Heart left ventricle (tissue), 13 donors: Measurements from ENCODE around the gene TACC2.

ENCODE experiments used
- CTCF ChIP-seq, 12 donors: fragments of 200-600 bp; sonication (generic) in 4 of 12; IDR thresholded peaks; one replicate each; pipeline versions ENCODE4 v1.5.0 to v1.8.0; 2018 to 2022; ENCODE audit warnings: antibody characterized with exemption in 12 of 12, mild to moderate bottlenecking in 5 of 12
- POLR2A ChIP-seq, 2 donors: fragments of 450-650 bp; IDR thresholded peaks; one replicate each; pipeline ENCODE4 v1.6.1; 2017; ENCODE audit warnings: antibody characterized with exemption in 2 of 2, mild to moderate bottlenecking in 2 of 2, moderate library complexity in 2 of 2
- donor health status: ischemic (EF 13 %, LVEDD 7.1; RV severe dilation, severe dysfunction).
- donor health status: DM: no; HTN: yes; CAD: no.
- donor health status: DM: no; HTN: no; CAD: no.
- donor health status: ischemic (EF 25% LVEDD 6.9; RV normal size, moderate dysfunction).
- donor health status: ischemic (EF 25% LVEDD 5.7; RV mildly dilated, moderate dysfunction).
- donor health status: ischemic (EF 35%, LVEDD 5.7; RV mildly dilated, moderate dysfunction).
- donor health status: nonischemic (EF 11% LVEDD 7.7; RV severe dilation, severe dysfunction).
- donor health status: DM: yes; HTN: yes; CAD: no.
- donor health status: PGD.
- donor health status: ischemic (EF 29% LVEDD 5.4; RV normal size, mild dysfunction).
- donor health status: nonischemic (EF 23%, LVEDD 6.1; RV moderate dilation, normal function).

- TF ChIP-seq POLR2A (IDR thresholded peaks at IDR 0.05) (no peak), CTCF (IDR thresholded peaks at IDR 0.05) (no peak)
Measured at GRCh38 chr10:122295451-122295809, 306.5 kb downstream of the TACC2 start.
